Chondrocyte (in vitro differentiated cells): ENCODE measurements around the gene ZNF835. TPM values are rescaled to one million over a fixed set of nuclear protein-coding genes. Genes with fewer than 3 reads are reported as not detected.

Experiments used
- DNase-seq: peaks from one replicate; pipeline ENCODE4 v3.0.0; 2021; ENCODE audit warnings: mixed read lengths, low spot score
- H3K27ac Mint-ChIP-seq: one replicate; pipeline ENCODE4 v1.8.0; 2021; ENCODE audit warnings: mild to moderate bottlenecking, moderate library complexity, mixed read lengths; ENCODE audit not compliant: unreplicated experiment
- H3K27me3 Mint-ChIP-seq: 2 replicates; pipeline ENCODE4 v1.8.0; 2021; ENCODE audit warnings: low read depth, mixed read lengths
- H3K36me3 Mint-ChIP-seq: 2 replicates; pipeline ENCODE4 v1.8.0; 2021; ENCODE audit warnings: low read depth, mixed read lengths
- H3K4me1 Mint-ChIP-seq: 2 replicates; pipeline ENCODE4 v1.8.0; 2021; ENCODE audit warnings: low read depth, mild to moderate bottlenecking, mixed read lengths
- H3K4me3 Mint-ChIP-seq: one replicate; pipeline ENCODE4 v1.8.0; 2021; ENCODE audit warnings: mild to moderate bottlenecking, moderate library complexity, mixed read lengths; ENCODE audit not compliant: unreplicated experiment
- H3K9me3 Mint-ChIP-seq: 2 replicates; pipeline ENCODE4 v1.8.0; 2021; ENCODE audit warnings: low read depth, mixed read lengths
- CTCF ChIP-seq: fragments of 200-600 bp; sonication (generic); IDR thresholded peaks from 2 replicates; pipeline ENCODE4 v1.5.0; 2021; ENCODE audit warnings: antibody characterized with exemption, mild to moderate bottlenecking, moderate library complexity
- total RNA-seq: library from RNA; stranded (reverse); gene quantifications from 3 replicates; pipeline ENCODE4 v1.2.1, GENCODE V29; 2021

ZNF835 gene
- total RNA-seq, 1 donor from 2014 or later = not detected

- Mint-ChIP-seq H3K9me3 (peaks cover 38% of the 10 kb centered on the region), H3K27ac (no peak overlapping the region), H3K4me3 (no peak overlapping the region), H3K36me3 (peaks cover 37% of the 10 kb centered on the region), H3K27me3 (no peaks in the 10 kb centered on the region), H3K4me1 (no peaks in the 10 kb centered on the region)
- DNase-seq = no peak
- no peak for TF ChIP-seq CTCF
These were observed 45.8 kb downstream of the ZNF835 start for GRCh38 chr19:56625708-56626107.

DNA sequence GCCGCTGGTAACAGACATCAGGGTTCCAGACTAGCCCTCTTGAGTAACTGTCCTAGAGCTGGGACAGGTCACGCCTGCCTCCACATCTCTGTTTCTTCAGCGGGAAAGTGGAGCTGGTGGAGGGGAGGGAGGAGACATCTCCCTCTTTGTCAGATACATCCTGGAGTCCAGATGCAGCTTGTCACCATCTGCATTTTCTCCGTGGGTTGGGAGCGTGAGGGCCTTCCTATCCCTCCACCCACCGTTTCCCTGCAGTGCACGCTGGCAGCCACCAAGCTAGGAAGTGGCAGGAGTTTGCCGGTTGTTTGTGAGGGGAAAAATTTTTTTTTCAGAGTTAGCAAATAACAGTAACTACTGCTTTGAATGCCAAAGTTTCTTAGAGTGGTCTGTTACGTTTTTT is 48.6 kb downstream of the ZNF835 start:
- Mint-ChIP-seq H3K36me3 (peaks cover 49% of the 10 kb centered on the region), H3K4me1 (no peaks in the 10 kb centered on the region), H3K4me3 (no peak overlapping the region), H3K9me3 (peaks cover 29% of the 10 kb centered on the region), H3K27ac (no peak overlapping the region), H3K27me3 (no peaks in the 10 kb centered on the region)
- DNase-seq = no peak
- TF ChIP-seq CTCF = no peak

GRCh38 chr19:56622374-56622773 is 49.2 kb downstream of the ZNF835 start:
- H3K36me3 Mint-ChIP-seq = peaks cover 55% of the 10 kb centered on the region
- H3K27me3 Mint-ChIP-seq = no peaks in the 10 kb centered on the region
- no peak overlapping the region for H3K27ac Mint-ChIP-seq
- no peak overlapping the region for H3K4me3 Mint-ChIP-seq
- TF ChIP-seq CTCF = no peak
- no peaks in the 10 kb centered on the region for H3K4me1 Mint-ChIP-seq
- no peak for DNase-seq
- H3K9me3 Mint-ChIP-seq = peaks cover 29% of the 10 kb centered on the region

GRCh38 chr19:56619121-56619520 is 52.4 kb downstream of the ZNF835 start:
- no peak for TF ChIP-seq CTCF
- Mint-ChIP-seq H3K9me3 (peaks cover 51% of the 10 kb centered on the region), H3K36me3 (peaks cover 65% of the 10 kb centered on the region), H3K27me3 (no peaks in the 10 kb centered on the region), H3K27ac (no peak overlapping the region), H3K4me1 (no peaks in the 10 kb centered on the region), H3K4me3 (no peak overlapping the region)
- DNase-seq = no peak

DNA sequence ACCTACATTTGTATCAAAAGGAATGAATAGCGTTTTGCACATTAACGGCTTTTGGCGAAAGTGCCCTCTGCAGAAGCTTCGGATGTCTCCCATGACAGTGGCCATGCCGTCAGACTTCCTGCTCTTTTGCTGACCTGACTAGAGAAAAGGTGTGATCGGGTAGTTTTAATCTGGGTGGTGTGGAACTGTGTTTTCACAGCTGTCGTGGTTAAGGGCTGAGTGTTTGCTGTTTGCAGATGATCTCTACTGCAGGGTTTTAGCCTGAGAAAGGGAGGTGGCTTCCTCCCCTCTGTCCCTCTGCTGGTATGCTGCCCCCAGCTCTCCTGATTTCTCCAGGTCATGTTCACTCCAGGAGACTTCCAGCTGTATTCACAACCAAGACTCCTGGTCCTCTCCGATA is 54.0 kb downstream of the ZNF835 start:
- H3K27me3 Mint-ChIP-seq = no peaks in the 10 kb centered on the region
- peaks cover 59% of the 10 kb centered on the region for H3K9me3 Mint-ChIP-seq
- DNase-seq = no peak
- H3K4me3 Mint-ChIP-seq = no peak overlapping the region
- H3K36me3 Mint-ChIP-seq = peaks cover 65% of the 10 kb centered on the region
- no peak overlapping the region for H3K27ac Mint-ChIP-seq
- TF ChIP-seq CTCF = no peak
- no peaks in the 10 kb centered on the region for H3K4me1 Mint-ChIP-seq
